LNCaP clone FGC (cell line): ENCODE data around the gene BCAS4.
A peak's percentile ranks its signal among the peaks of the same experiment; 100 is the strongest.

ENCODE experiments used
- DNase-seq: peaks from one replicate; pipeline ENCODE4 v3.0.0-alpha.2; 2011; ENCODE audit warnings: low read depth
- H3K4me3 ChIP-seq: 2 replicates; pipeline ENCODE4 v1.5.1; 2011; ENCODE audit warnings: mild to moderate bottlenecking, low read depth, low read length, control low read depth
- CTCF ChIP-seq: IDR thresholded peaks from 2 replicates; pipeline ENCODE4 v1.5.1; 2012; ENCODE audit warnings: mild to moderate bottlenecking; ENCODE audit not compliant: control insufficient read depth, insufficient read depth; ENCODE audit errors: extremely low read depth

BCAS4 gene

GRCh38 chr20:50794846-50795634 is at the start of gene BCAS4:
Gene BCAS4 (plus strand): TSS chr20:50795061. CDS start chr20:50795084, 23 bp downstream.
- DNase-seq, result no peak
- peak; percentile 95 for TF ChIP-seq CTCF
- peak within 1 kb of the TSS; percentile 83 for H3K4me3 ChIP-seq

- no peak for TF ChIP-seq CTCF
- no peak overlapping the region for H3K4me3 ChIP-seq
- no peak for DNase-seq
These were observed 49.2 kb upstream of the BCAS4 start for GRCh38 chr20:50745634-50746137.

GRCh38 chr20:50746138-50746940 is 48.5 kb upstream of the BCAS4 start:
- TF ChIP-seq CTCF, result no peak
- H3K4me3 ChIP-seq, result no peak overlapping the region
- no peak for DNase-seq

GRCh38 chr20:50747275-50747674 is 47.6 kb upstream of the BCAS4 start:
- DNase-seq, result no peak
- no peak for TF ChIP-seq CTCF
- H3K4me3 ChIP-seq, result no peak overlapping the region

- no peak for TF ChIP-seq CTCF
- no peak overlapping the region for H3K4me3 ChIP-seq
- DNase-seq, result no peak
These were observed 44.7 kb upstream of the BCAS4 start for GRCh38 chr20:50750145-50750671.

- no peak for TF ChIP-seq CTCF
- no peak overlapping the region for H3K4me3 ChIP-seq
- no peak for DNase-seq
These were observed 41.7 kb upstream of the BCAS4 start for GRCh38 chr20:50753152-50753551.
